Activated naive CD8-positive, alpha-beta T cell treated with anti-CD3 and anti-CD28 coated beads for 36 hours (primary cell): ENCODE data around the gene CBX2. TPM values are rescaled to one million over a fixed set of nuclear protein-coding genes. Genes with fewer than 3 reads are reported as not detected.

ENCODE experiments used
- DNase-seq: peaks from one replicate; pipeline ENCODE4 v3.0.0; 2021
- H3K27ac Mint-ChIP-seq: one replicate; pipeline ENCODE4 v1.8.0; 2022; ENCODE audit warnings: mild to moderate bottlenecking, moderate library complexity, mixed read lengths
- H3K27me3 Mint-ChIP-seq: one replicate; pipeline ENCODE4 v1.8.0; 2022; ENCODE audit warnings: mild to moderate bottlenecking, mixed read lengths
- H3K36me3 Mint-ChIP-seq: one replicate; pipeline ENCODE4 v1.8.0; 2021; ENCODE audit warnings: mild to moderate bottlenecking, mixed read lengths
- H3K4me1 Mint-ChIP-seq: one replicate; pipeline ENCODE4 v1.8.0; 2021; ENCODE audit warnings: mixed read lengths
- H3K4me3 Mint-ChIP-seq: one replicate; pipeline ENCODE4 v1.8.0; 2022; ENCODE audit warnings: mild to moderate bottlenecking, moderate library complexity, mixed read lengths
- H3K9me3 Mint-ChIP-seq: one replicate; pipeline ENCODE4 v1.8.0; 2022; ENCODE audit warnings: mixed read lengths
- total RNA-seq, 2 experiments: library from RNA; stranded (reverse); gene quantifications; one replicate each; pipeline ENCODE4 v1.2.3, GENCODE V29; 2021

The CBX2 gene
- total RNA-seq, 2 experiments from 2014 or later = 5.2 to 5.4 TPM

DNA sequence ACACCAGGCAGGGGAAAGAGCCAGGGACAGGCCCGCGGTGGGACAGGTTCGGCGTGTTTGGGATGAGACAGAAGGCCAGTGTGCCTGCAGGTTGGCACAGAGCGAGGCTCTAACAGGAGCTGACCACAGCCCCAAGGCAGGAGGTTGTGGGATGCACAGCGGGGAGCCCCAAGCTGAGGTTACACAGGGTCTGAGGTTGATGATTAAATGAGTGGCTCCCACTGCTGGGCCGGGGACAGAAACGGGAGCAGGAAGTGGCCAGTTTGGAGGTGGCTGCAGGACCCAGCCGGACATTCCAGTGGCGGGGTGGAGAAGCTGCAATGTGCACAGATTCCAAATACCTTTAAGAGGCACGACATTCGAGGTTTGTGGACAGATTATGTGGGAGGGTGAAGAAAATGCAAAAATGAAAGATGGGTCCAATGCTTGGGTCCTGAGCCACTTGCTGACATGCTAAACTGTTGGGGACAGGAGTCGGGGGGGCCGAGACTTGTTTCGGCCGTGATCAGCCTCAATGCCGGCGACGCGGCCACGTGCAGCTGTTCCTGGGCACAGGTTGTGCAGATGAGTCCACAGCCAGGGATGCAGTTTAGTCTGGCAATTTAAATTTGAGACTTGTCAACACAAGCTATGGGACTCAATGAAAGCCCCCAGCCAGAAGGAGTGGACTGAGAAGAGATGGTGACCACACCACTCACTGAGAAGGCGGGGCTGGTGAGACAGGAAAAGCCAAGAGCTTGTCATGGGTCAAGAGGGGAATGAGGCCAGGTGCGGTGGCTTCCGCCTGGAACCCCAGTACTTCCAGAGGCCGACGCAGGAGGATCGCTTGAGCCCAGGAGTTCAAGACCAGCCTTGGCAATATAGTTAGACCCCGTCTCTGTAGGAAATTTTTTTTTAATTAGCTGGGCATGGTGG is 38.5 kb upstream of the CBX2 start:
- no peak for DNase-seq
- no peaks in the 10 kb centered on the region for H3K36me3 Mint-ChIP-seq
- H3K27ac Mint-ChIP-seq = no peak overlapping the region
- H3K9me3 Mint-ChIP-seq = no peaks in the 10 kb centered on the region
- H3K27me3 Mint-ChIP-seq = peaks cover 26% of the 10 kb centered on the region
- H3K4me1 Mint-ChIP-seq = no peaks in the 10 kb centered on the region
- no peak overlapping the region for H3K4me3 Mint-ChIP-seq

DNA sequence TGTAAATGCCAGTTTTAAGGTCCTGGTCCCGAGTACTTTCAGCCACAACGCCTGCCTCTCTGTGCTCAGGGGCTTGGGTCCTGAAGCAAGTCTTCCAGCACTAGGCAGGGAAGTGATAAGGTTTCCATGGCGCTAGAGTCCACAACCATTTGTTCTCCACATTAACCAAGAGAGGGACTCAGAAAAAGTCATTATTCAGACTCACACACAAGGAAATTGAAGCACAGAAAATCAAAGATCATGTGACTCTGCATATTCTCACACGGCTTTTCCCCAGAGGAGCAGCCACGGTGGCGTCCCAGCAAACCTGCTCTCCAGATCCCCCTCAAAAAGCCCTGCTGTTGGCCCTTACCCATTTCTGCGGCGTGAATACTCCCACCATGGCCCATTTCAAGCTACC is 37.5 kb upstream of the CBX2 start:
- Mint-ChIP-seq H3K36me3 (no peaks in the 10 kb centered on the region), H3K9me3 (no peaks in the 10 kb centered on the region), H3K27me3 (peaks cover 33% of the 10 kb centered on the region), H3K4me3 (no peak overlapping the region), H3K27ac (no peak overlapping the region), H3K4me1 (no peaks in the 10 kb centered on the region)
- no peak for DNase-seq

GRCh38 chr17:79741401-79741750 is 36.6 kb upstream of the CBX2 start:
- DNase-seq = no peak
- no peak overlapping the region for H3K4me3 Mint-ChIP-seq
- no peak overlapping the region for H3K27ac Mint-ChIP-seq
- peaks cover 4% of the 10 kb centered on the region for H3K4me1 Mint-ChIP-seq
- H3K27me3 Mint-ChIP-seq = peaks cover 35% of the 10 kb centered on the region
- no peaks in the 10 kb centered on the region for H3K9me3 Mint-ChIP-seq
- H3K36me3 Mint-ChIP-seq = no peaks in the 10 kb centered on the region

DNA sequence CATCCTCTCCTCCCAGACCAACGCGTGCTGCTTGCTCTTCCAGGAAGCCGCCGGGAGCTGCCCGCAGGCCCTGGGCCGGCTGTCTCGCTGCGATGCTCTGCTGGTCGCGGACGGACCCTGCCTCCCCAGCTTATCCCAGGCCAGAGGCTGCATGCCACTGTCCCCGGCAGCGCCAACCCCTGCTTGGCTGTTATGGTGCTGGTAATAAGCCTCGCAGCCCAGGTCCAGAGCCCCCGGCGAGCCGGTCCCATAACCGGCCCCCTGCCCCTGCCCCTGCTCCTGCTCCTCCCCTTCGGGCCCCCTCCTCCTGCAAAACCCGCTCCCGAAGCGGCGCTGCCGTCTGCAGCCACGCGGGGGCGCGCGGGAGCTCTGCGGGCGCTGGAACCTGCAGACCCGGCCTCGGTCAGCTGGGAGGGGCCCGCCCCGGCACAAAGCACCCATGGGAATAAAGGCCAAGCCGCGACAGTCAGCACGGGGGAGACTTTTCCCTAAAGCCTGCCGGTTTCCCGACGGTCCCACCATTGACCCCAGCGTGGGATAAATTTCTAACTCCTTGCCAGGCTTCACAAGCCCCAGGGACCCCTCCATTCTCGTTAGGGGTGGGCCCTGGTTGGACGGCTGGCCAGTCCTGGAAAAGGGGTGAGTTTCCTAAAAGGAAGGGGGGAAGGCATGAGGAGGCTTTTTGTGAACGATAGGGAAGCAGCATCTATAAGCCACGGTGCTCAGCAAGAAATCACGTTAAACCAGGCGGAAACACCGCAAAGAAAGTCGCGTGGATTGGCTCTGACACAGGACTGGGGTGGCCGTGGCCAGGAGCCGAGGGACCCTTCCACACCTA is 36.0 kb upstream of the CBX2 start:
- peaks cover 41% of the 10 kb centered on the region for H3K27me3 Mint-ChIP-seq
- no peak overlapping the region for H3K27ac Mint-ChIP-seq
- no peaks in the 10 kb centered on the region for H3K36me3 Mint-ChIP-seq
- H3K9me3 Mint-ChIP-seq = no peaks in the 10 kb centered on the region
- peak; percentile 76 for DNase-seq
- H3K4me1 Mint-ChIP-seq = peaks cover 5% of the 10 kb centered on the region
- no peak overlapping the region for H3K4me3 Mint-ChIP-seq

DNA sequence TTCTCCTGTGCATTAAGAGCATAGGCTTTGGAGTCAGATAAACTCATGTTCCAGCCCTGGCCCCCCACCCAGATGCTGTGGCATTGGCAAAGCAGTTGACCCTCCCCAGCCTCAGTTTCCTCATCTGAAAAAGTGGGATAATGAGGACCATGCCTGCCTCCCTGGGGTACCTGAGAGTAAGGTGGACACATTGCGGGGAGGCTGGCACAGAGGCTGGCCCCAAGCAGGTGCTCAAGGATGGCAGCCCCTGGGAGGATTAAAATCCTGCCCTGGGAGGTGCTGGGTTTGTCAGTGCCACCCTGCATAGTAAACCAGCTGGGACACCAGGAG is 35.4 kb upstream of the CBX2 start:
- Mint-ChIP-seq H3K27ac (no peak overlapping the region), H3K9me3 (no peaks in the 10 kb centered on the region), H3K4me1 (peaks cover 5% of the 10 kb centered on the region), H3K4me3 (no peak overlapping the region), H3K27me3 (peaks cover 46% of the 10 kb centered on the region), H3K36me3 (no peaks in the 10 kb centered on the region)
- no peak for DNase-seq

DNA sequence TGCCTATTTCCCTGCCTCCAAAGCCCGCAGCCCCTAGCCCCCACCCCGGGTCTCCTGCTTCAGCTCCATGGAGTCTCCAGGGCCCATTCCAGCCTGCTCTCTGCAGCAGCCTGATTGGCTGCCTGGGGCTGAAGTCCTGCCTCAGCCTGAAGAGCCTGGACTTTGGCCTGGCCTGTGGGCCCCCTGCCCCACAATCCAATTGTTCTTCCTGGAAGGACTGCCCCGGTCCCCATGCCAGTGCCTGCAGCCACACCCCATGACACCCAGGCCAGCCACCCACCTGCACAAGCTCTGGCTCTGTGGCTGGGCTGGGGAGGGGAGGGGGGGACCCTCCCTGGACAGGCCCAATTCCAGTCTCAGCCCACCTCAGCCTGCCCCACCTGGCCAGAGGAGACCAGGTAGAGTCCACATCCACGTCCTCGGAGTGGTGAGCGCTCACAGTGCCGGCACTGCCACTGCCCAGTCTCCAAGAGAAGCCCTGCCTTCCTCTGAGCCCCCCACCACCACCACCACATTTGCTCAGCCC is 34.9 kb upstream of the CBX2 start:
- peaks cover 7% of the 10 kb centered on the region for H3K4me1 Mint-ChIP-seq
- H3K9me3 Mint-ChIP-seq = no peaks in the 10 kb centered on the region
- H3K27ac Mint-ChIP-seq = no peak overlapping the region
- no peak for DNase-seq
- peaks cover 50% of the 10 kb centered on the region for H3K27me3 Mint-ChIP-seq
- H3K4me3 Mint-ChIP-seq = no peak overlapping the region
- no peaks in the 10 kb centered on the region for H3K36me3 Mint-ChIP-seq

DNA sequence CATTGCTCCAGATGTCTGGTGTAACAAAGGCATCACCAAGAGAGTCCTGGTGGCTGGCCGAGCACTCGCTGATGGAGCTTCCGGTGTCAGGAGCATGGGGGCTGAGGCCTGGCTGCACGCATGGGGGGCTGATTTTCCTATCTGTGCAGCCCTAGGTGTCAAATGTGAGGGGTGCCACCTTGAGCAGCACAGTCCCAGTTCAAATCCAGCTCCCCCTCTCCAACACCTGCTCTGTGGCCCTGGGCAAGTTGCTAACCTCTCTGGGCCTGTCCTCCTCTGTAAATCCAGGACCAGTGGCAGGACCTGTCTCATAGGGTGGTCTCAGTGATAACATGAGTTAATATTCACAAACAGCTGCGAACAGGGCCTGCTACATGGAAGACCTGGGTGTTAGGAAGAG is 34.3 kb upstream of the CBX2 start:
- Mint-ChIP-seq H3K4me3 (no peak overlapping the region), H3K27ac (no peak overlapping the region), H3K27me3 (peaks cover 53% of the 10 kb centered on the region), H3K4me1 (peaks cover 7% of the 10 kb centered on the region), H3K9me3 (no peaks in the 10 kb centered on the region), H3K36me3 (no peaks in the 10 kb centered on the region)
- no peak for DNase-seq

GRCh38 chr17:79745641-79746105 is 32.3 kb upstream of the CBX2 start:
- no peaks in the 10 kb centered on the region for H3K36me3 Mint-ChIP-seq
- H3K27ac Mint-ChIP-seq = no peak overlapping the region
- no peak for DNase-seq
- peaks cover 53% of the 10 kb centered on the region for H3K27me3 Mint-ChIP-seq
- H3K4me1 Mint-ChIP-seq = peaks cover 7% of the 10 kb centered on the region
- no peak overlapping the region for H3K4me3 Mint-ChIP-seq
- H3K9me3 Mint-ChIP-seq = no peaks in the 10 kb centered on the region

GRCh38 chr17:79746889-79747507 is 30.9 kb upstream of the CBX2 start:
- no peak overlapping the region for H3K27ac Mint-ChIP-seq
- no peak overlapping the region for H3K4me3 Mint-ChIP-seq
- H3K9me3 Mint-ChIP-seq = no peaks in the 10 kb centered on the region
- H3K4me1 Mint-ChIP-seq = peaks cover 10% of the 10 kb centered on the region
- H3K27me3 Mint-ChIP-seq = peaks cover 60% of the 10 kb centered on the region
- no peak for DNase-seq
- H3K36me3 Mint-ChIP-seq = no peaks in the 10 kb centered on the region

DNA sequence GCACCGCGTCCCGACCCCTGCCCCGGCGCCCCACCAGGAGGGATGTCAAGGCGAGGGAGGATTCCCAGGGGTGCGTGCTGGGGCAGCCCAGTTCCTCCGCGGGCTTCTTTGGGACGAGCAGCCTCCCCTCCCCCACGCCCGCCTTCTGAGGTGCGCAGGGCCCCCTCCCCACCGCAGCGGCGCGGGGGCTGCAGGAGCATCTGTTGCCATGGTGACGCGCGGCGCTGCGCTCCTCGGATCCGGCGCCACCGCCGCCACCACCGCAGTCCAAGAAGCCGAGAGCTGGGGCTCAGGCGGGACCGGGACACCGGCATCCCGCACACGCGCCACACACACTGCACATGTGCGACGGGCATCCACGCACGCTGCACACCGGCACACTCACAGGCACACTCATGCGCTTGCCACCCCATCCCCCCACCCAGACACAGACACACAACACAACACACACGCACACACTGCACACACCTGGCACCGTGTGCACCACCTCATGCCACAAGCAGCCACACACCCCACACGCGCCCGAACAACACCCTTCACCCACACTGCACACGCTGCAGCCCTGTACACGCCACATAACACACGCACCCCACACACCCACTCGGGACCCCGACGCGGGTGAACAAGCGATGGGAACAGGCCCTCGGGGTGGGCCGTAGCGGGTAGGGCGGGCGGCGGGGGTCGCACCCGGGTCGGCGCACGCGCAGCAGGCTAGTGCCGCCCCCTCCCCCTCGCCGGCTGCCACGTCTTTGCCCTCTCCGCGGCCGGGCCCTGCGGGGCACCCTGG is 30.2 kb upstream of the CBX2 start:
- H3K4me3 Mint-ChIP-seq = no peak overlapping the region
- DNase-seq = no peak
- H3K9me3 Mint-ChIP-seq = no peaks in the 10 kb centered on the region
- H3K36me3 Mint-ChIP-seq = no peaks in the 10 kb centered on the region
- H3K27me3 Mint-ChIP-seq = peaks cover 57% of the 10 kb centered on the region
- no peak overlapping the region for H3K27ac Mint-ChIP-seq
- H3K4me1 Mint-ChIP-seq = peaks cover 10% of the 10 kb centered on the region

DNA sequence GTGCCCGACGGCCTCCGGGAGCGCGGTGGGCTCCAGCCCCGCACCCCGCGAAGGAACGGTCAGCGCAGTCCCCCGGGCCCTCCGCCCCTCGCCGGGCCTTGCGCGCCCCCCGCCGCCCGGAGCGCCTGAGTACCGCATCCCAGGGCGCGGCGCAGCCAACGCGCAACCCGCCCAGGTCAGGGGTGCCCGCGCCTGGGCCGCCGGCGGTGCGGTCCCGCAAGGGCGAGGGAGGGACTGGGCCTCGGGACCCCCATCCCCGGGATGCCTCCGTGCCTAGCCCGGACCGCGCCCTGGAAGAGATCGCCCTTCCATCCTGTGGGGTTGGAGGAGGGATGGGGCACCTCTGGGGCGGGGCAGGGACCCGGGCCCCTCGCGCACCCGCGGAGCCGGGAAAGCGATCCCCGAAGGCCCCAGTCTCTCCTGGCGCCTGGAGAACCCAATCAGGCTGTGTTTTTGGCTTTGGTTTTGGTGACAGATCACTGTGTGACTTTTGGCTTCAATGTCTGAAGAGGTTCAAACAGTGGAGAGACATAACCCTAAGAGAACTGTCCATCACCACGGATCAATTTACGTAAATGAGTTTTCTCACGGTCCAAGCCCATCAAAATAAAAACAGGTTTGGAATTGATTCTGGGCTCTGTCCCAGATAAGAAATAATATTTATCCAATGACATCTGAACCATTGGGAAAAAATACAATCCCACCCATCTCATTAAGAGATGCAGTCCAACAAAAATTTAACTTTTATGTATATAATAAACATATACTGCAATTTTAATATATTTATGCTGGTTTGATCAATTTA is 29.5 kb upstream of the CBX2 start:
- DNase-seq = no peak
- peaks cover 63% of the 10 kb centered on the region for H3K27me3 Mint-ChIP-seq
- H3K4me3 Mint-ChIP-seq = no peak overlapping the region
- peaks cover 10% of the 10 kb centered on the region for H3K4me1 Mint-ChIP-seq
- H3K27ac Mint-ChIP-seq = no peak overlapping the region
- H3K36me3 Mint-ChIP-seq = no peaks in the 10 kb centered on the region
- H3K9me3 Mint-ChIP-seq = no peaks in the 10 kb centered on the region

DNA sequence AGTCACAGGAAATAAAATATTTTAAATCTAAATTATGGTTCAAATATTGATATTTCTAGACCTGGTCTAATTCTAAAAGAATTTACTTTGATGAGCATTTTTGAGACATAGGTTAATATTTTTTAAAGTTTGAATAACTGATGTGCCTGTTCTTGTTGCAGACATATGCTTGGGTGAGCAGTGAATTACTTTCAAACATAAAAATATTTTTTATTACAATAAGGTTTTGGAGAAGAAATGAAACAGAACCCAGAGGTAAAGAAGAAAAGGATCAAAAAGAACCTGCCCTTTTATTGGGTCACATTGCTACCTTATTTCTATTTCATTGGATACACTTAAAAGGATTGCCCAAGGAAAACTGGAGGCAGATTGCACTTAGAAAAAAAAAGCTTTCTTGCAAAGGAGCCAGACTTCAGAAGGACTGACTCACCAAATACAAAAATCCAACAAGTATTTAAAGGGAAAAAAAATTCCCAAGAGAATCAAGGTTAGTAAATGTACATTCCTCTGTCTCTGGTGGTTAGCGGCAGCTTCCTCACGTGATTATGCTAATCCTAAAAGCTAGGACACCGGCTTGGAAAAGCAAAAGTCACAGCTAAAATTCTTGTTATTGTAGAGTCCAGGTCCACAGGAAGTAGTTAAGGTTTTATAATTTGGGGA is 28.7 kb upstream of the CBX2 start:
- Mint-ChIP-seq H3K27me3 (peaks cover 64% of the 10 kb centered on the region), H3K27ac (no peak overlapping the region), H3K4me1 (peaks cover 10% of the 10 kb centered on the region), H3K36me3 (no peaks in the 10 kb centered on the region), H3K9me3 (no peaks in the 10 kb centered on the region), H3K4me3 (no peak overlapping the region)
- no peak for DNase-seq

GRCh38 chr17:79749958-79750357 is 28.0 kb upstream of the CBX2 start:
- H3K4me1 Mint-ChIP-seq = peaks cover 10% of the 10 kb centered on the region
- no peak overlapping the region for H3K27ac Mint-ChIP-seq
- no peaks in the 10 kb centered on the region for H3K36me3 Mint-ChIP-seq
- no peaks in the 10 kb centered on the region for H3K9me3 Mint-ChIP-seq
- DNase-seq = no peak
- H3K4me3 Mint-ChIP-seq = no peak overlapping the region
- peaks cover 62% of the 10 kb centered on the region for H3K27me3 Mint-ChIP-seq
